Small intestine (tissue), 7 donors: ENCODE measurements around the gene GRPR. TPM values are rescaled to one million over a fixed set of nuclear protein-coding genes. Genes with fewer than 3 reads are reported as not detected.

ENCODE experiments used
- DNase-seq, 2 donors: peaks; one replicate each; pipeline versions ENCODE4 v3.0.0 to v3.0.0-alpha.2; 2013
- FAIRE-seq: peaks from 2 replicates; lab custom pipeline; 2012; peaks lifted over from hg19 to GRCh38; lab: Jason Lieb, UNC
- H3K27ac ChIP-seq, 3 donors: one replicate each; pipeline ENCODE4 v1.5.1; 2013; ENCODE audit warnings: low read length in 2 of 3, mild to moderate bottlenecking in 2 of 3, control low read depth in 1 of 3, inconsistent platforms in 1 of 3, low read depth in 1 of 3, moderate library complexity in 1 of 3
- H3K27me3 ChIP-seq, 3 donors: one replicate each; pipeline ENCODE4 v1.6.1; 2013; ENCODE audit warnings: low read length in 3 of 3, inconsistent platforms in 1 of 3; ENCODE audit not compliant: control insufficient read depth in 3 of 3, insufficient read depth in 3 of 3
- H3K36me3 ChIP-seq, 3 donors: one replicate each; pipeline ENCODE4 v1.6.1; 2013; ENCODE audit warnings: low read length in 3 of 3, inconsistent platforms in 1 of 3, low read depth in 1 of 3, mild to moderate bottlenecking in 1 of 3, moderate library complexity in 1 of 3; ENCODE audit not compliant: control insufficient read depth in 3 of 3, insufficient read depth in 2 of 3
- H3K4me1 ChIP-seq, 3 donors: one replicate each; pipeline ENCODE4 v1.6.1; 2013; ENCODE audit warnings: low read length in 2 of 3, inconsistent platforms in 1 of 3, low read depth in 1 of 3, mild to moderate bottlenecking in 1 of 3, moderate library complexity in 1 of 3; ENCODE audit not compliant: control insufficient read depth in 3 of 3, insufficient read depth in 2 of 3
- H3K4me3 ChIP-seq, 3 donors: one replicate each; pipeline ENCODE4 v1.5.1; 2013; ENCODE audit warnings: low read length in 3 of 3, control low read depth in 1 of 3, inconsistent platforms in 1 of 3, low read depth in 1 of 3, mild to moderate bottlenecking in 1 of 3, moderate library complexity in 1 of 3
- H3K9me3 ChIP-seq, 2 donors: one replicate each; pipeline ENCODE4 v1.6.1; 2013; ENCODE audit warnings: low read depth in 1 of 2, low read length in 1 of 2; ENCODE audit not compliant: control insufficient read depth in 2 of 2, insufficient read depth in 1 of 2
- WGBS, 3 donors: extraction: QIAGEN DNeasy Blood & Tissue Kit; methylation state at CpG; one replicate each; pipeline ENCODE4 v1.1.7; 2013; 5-methylcytosine and 5-hydroxymethylcytosine counted together
- polyA plus RNA-seq, 4 donors: library from polyadenylated mRNA; stranded (reverse) in 3 of 4; unstranded in 1 of 4; fragments of 200-250 nt in 3 of 4; fragments of 120-200 nt in 1 of 4; gene quantifications; one replicate each; pipeline versions ENCODE4 v1.2.1 to v1.2.3, GENCODE V29; 2013
- donor health status: healthy with polysubstance abuse.
- donor health status: control.
- donor health status: control.
- donor health status: Bipolar disorder and iron deficiency.
- donor health status: healthy.

The GRPR gene
- polyA plus RNA-seq, 4 donors: 0.06 to 0.15 TPM; not detected in 2

DNA sequence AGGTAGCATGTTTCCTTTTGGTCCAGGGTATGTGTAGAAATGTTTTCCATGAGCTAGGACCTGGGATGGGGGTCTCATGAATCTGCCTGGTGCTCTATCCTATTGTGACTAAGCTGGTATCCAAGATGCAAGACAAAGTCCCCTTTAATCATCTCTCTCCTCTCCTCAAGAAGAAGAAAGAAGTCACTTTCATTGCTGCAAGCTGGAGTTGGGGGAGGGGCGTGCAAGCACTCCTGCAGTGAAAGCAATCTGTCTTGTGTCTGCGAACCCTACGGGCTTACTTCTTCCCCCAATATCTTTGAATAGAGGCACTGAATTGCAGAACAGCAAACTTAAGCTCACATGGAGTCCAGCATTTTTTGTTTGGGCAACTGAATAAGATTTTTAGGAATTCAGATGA is 27.2 kb upstream of the GRPR start:
- FAIRE-seq: no peak

DNA sequence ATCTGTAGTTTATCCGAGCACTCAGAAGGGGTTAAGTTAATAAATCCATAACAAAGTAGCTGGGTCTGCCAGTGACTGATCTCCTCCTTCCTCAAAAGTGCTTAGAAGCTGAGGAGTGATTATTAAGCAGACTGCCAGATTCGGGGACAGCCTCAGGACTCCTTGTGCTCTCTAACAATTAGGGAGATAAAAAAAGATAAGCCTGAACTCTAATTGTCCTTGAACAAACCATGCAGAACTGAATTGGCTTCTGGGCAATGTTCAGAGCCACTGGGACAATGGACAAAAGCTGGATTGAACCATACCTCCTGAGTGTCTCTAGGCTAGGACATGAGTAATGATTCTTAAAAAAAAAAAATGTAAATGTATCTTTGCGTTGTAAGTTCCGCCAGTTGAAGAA is 22.7 kb upstream of the GRPR start:
- WGBS, 3 donors: 30 to 53% (median 51%) methylated on average over 4 of the region's 4 CpGs
- Histone ChIP-seq H3K27ac (no peak overlapping the region), H3K9me3 (peaks cover 0 to 4% of the 10 kb centered on the region in 2 donors), H3K27me3 (peaks cover 0 to 2% (median 0%) of the 10 kb centered on the region in 3 donors), H3K36me3 (no peaks in the 10 kb centered on the region), H3K4me1 (no peaks in the 10 kb centered on the region), H3K4me3 (no peak overlapping the region)
- DNase-seq: peak in 1 of 2 donors; percentile 3
- no peak for FAIRE-seq

More for the DNA sequence above, 27.2 kb upstream of the GRPR start:
- Histone ChIP-seq H3K9me3 (no peaks in the 10 kb centered on the region), H3K36me3 (no peaks in the 10 kb centered on the region), H3K27me3 (peaks cover 0 to 2% (median 0%) of the 10 kb centered on the region in 3 donors), H3K4me3 (no peak overlapping the region), H3K4me1 (no peaks in the 10 kb centered on the region), H3K27ac (no peak overlapping the region)
- WGBS, 3 donors: 64 to 90% (median 70%) methylated on average over 3 of the region's 3 CpGs
- DNase-seq: no peak

DNA sequence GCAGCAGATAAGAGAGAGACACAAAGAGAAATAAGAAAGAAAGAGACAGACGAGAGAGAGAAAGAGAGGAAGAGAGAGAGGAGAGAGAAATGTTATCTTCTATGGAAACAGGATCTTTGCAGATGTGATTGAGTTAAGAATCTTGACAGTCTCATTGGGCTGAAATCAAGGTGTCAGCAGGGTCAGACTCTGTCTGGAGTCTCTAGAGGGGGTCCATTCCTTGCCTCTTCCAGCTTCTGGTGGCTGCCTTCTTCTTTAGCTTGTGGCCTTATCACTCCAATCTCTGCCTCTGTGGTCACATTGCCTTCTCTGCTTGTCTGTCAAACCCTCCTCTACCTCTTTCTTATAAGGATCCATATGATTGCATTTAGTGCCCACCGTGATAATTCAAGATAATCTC is 21.8 kb upstream of the GRPR start:
- Histone ChIP-seq H3K4me3 (no peak overlapping the region), H3K4me1 (no peaks in the 10 kb centered on the region), H3K36me3 (no peaks in the 10 kb centered on the region), H3K27me3 (peaks cover 0 to 2% (median 0%) of the 10 kb centered on the region in 3 donors), H3K9me3 (peaks cover 0 to 4% of the 10 kb centered on the region in 2 donors), H3K27ac (no peak overlapping the region)
- no peak for FAIRE-seq
- DNase-seq: no peak
- 65 to 78% (median 66%) methylated on average over 2 of the region's 2 CpGs for WGBS, 3 donors

DNA sequence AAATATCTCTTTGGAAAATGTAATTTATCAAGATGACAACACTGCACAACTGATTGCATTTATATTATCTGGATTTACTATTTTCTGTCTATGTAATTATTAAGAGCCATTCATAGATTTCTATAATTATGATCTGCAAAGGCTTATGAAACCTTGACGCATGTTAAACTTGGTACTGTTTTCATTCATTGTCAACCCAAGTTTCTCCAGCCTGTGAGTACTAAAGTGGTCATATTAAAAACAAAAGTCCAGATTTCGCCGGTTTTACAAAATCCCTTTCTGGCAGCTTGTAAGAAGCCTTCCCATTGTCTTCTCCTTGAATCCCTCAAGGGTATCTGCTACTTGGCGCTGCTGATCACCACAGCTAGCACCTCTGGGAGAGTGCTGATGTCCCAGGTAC is 19.7 kb upstream of the GRPR start:
- FAIRE-seq: no peak
- peaks cover 0 to 4% of the 10 kb centered on the region in 2 donors for H3K9me3 ChIP-seq
- H3K27ac ChIP-seq: no peak overlapping the region
- H3K4me3 ChIP-seq: no peak overlapping the region
- H3K36me3 ChIP-seq: no peaks in the 10 kb centered on the region
- H3K27me3 ChIP-seq: peaks cover 0 to 2% (median 0%) of the 10 kb centered on the region in 3 donors
- 83 to 94% (median 88%) methylated on average over 4 of the region's 4 CpGs for WGBS, 3 donors
- no peak for DNase-seq
- no peaks in the 10 kb centered on the region for H3K4me1 ChIP-seq

GRCh38 chrX:16112428-16112827 is 10.9 kb upstream of the GRPR start:
- Histone ChIP-seq H3K4me3 (no peak overlapping the region), H3K4me1 (no peaks in the 10 kb centered on the region), H3K27me3 (no peaks in the 10 kb centered on the region), H3K36me3 (no peaks in the 10 kb centered on the region), H3K27ac (no peak overlapping the region), H3K9me3 (no peaks in the 10 kb centered on the region)
- DNase-seq (no peak), FAIRE-seq (no peak)
- 62 to 76% (median 63%) methylated on average over 2 of the region's 2 CpGs for WGBS, 3 donors

GRCh38 chrX:16113978-16114565 is 9.3 kb upstream of the GRPR start:
- DNase-seq (no peak), FAIRE-seq (no peak)
- Histone ChIP-seq H3K9me3 (no peaks in the 10 kb centered on the region), H3K4me1 (no peaks in the 10 kb centered on the region), H3K27ac (peak overlapping the region in 1 of 3 donors; percentile 38), H3K36me3 (no peaks in the 10 kb centered on the region), H3K27me3 (no peaks in the 10 kb centered on the region), H3K4me3 (no peak overlapping the region)
- WGBS, 3 donors: 71 to 83% (median 75%) methylated on average over 1 of the region's 1 CpG

DNA sequence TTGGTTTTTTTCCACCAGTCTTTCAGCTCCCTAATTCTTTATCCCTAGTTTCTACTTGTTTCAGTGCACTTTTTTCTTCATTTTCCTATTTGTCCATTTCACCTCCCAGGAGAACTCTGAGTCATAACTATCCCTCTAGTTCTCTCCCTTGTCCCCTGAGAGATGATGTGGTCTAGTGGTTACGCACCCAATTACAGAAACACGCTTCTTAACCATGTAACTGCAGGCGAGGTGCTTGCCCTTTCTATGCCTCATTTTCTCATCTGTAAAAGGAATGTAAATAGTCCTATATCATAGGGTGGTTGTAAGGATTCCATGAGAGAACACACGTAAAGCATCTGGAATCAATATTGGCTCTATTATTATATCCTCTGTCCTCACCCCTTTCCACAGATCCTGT is 8.8 kb upstream of the GRPR start:
- no peaks in the 10 kb centered on the region for H3K9me3 ChIP-seq
- H3K27me3 ChIP-seq: no peaks in the 10 kb centered on the region
- H3K27ac ChIP-seq: no peak overlapping the region
- DNase-seq (no peak), FAIRE-seq (no peak)
- H3K4me3 ChIP-seq: no peak overlapping the region
- no peaks in the 10 kb centered on the region for H3K36me3 ChIP-seq
- H3K4me1 ChIP-seq: no peaks in the 10 kb centered on the region
- WGBS, 3 donors: 71 to 83% (median 76%) methylated on average over 4 of the region's 4 CpGs

DNA sequence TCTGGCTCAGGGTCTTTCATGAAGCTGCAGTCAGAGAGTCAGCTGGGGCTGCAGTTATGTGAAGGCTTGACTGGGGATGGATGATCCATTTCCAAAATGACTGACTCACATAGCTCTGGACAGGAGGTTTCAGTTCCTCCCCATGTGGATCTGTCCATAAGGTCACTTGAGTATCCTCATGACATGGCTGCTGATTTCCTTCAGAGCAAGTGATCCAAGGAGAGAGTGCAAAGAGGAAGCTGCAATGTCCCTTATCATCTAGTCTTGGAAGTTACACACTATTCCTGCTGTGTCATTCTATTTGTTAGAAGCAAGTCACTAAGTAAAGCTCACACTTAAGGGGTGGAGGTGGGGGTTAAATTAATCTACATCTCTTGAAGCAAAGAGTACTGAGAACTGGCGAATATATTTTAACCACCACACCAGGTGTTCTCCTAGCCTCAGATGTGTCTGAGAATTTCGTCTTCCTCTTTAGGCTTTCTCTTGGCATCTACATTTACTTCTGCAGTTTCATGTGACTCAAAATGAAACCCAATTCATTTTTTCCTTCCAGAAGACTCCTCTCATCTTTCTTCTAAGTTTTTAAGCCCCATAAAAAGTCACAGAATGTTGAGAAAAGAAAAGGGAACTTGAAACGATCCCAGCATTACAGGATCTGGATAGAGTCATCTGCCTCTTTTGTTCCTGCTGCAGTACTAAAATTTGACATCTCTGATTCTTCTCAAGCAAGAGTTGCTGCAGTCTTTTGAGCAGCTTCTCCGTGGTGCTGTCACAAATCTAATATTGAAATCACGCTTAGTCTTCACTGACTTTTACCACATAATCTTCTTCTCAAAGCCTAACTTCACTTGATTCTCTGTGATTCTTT is 3.8 kb upstream of the GRPR start:
- no peaks in the 10 kb centered on the region for H3K9me3 ChIP-seq
- H3K4me3 ChIP-seq: no peak overlapping the region
- H3K36me3 ChIP-seq: no peaks in the 10 kb centered on the region
- DNase-seq (no peak), FAIRE-seq (no peak)
- WGBS, 3 donors: 54 to 78% (median 61%) methylated on average over 5 of the region's 5 CpGs
- no peaks in the 10 kb centered on the region for H3K27me3 ChIP-seq
- no peak overlapping the region for H3K27ac ChIP-seq
- H3K4me1 ChIP-seq: no peaks in the 10 kb centered on the region
